ENCODE data around the gene TBC1D12. TPM values are rescaled to one million over a fixed set of nuclear protein-coding genes. Genes with fewer than 3 reads are reported as not detected.
"Not testable (repeated sequence)": the region's sequence is repeated elsewhere in the genome, so short reads cannot be mapped to it uniquely, and the experiment has no call there.

TBC1D12 gene
- total RNA-seq, 1 donor from 2014 or later = 28.4 TPM

GRCh38 chr10:94546049-94546900, 143.9 kb downstream of the TBC1D12 start:
- DNase-seq = peak; percentile 32

GRCh38 chr10:94546901-94547185, 144.5 kb downstream of the TBC1D12 start:
- DNase-seq = peak; percentile 36

- peak; percentile 4 for DNase-seq
Observed at GRCh38 chr10:94549221-94549620, 146.9 kb downstream of the TBC1D12 start.

GRCh38 chr10:94567714-94568307, 165.5 kb downstream of the TBC1D12 start:
- DNase-seq = not testable (repeated sequence)

- DNase-seq = no peak
Observed at GRCh38 chr10:94571081-94571480, 168.7 kb downstream of the TBC1D12 start.

GRCh38 chr10:94571528-94571927, 169.2 kb downstream of the TBC1D12 start:
- no peak for DNase-seq

DNA sequence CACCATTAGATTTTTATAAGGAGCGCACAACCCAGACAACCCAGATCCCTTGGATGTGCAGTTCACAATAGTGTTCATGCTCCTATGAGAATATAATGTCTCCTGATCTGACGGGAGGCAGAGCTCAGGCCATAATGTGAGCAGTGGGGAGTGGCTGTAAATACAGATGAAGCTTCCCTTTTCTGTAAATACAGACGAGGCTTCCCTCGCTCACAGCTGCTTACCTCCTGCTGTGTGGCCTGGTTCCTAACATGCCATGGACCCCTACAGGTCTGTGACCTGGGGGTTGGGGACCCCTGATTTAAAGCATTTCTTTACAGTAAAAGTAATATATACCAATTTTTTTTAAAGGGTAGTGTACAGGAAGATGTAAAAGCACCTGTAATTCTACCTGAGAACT, 176.4 kb downstream of the TBC1D12 start:
- no peak for DNase-seq

DNA sequence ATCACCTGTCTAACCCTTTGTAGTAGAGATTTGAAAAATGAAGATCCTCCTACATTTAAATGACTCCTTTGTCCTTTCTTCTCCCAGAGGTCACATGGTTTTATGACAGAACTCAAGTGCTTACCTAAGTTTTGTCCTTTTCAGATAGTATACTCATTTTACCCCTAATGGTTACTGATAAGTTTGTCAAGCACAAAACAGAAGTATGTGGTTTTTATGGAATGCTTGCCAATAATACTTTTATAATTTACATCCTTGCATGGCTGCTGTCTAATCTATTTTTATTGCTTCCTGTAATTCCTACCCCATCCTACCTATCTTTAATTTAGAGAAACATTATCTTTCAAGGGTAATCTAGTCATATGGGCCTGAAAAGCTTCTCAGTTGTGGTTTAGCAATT, 180.8 kb downstream of the TBC1D12 start:
- no peak for DNase-seq

Other genes starting within 250 kb of the TBC1D12 start
- gene NOC3L, start 39.6 kb upstream of the TBC1D12 start, total RNA-seq = 30.8 and 32.9 TPM in 2 replicates
- 26.7 and 73.2 TPM in 2 replicates for gene HELLS, start 143.2 kb downstream of the TBC1D12 start, total RNA-seq

All from dermis blood vessel endothelial cell (primary cell).